ENCODE measurements around the gene PPP4R1.

Gene PPP4R1

GRCh38 chr18:9581667-9582066 lies 32.7 kb downstream of the PPP4R1 start:
- H3K9me3 ChIP-seq (replicated peaks in 1 of 2; ENCODE audit: control insufficient read depth in 2 of 2, insufficient read depth in 1 of 2, low read depth in 1 of 2, low read length in 2 of 2), result peaks cover 4 to 28% of the 10 kb centered on the region in 2 donors
- no CpG with 5 or more reads among the region's 7 CpGs for WGBS, 2 donors (ENCODE audit: extremely low coverage in 2 of 2, insufficient read length in 2 of 2, insufficient replicate concordance in 1 of 2)

DNA sequence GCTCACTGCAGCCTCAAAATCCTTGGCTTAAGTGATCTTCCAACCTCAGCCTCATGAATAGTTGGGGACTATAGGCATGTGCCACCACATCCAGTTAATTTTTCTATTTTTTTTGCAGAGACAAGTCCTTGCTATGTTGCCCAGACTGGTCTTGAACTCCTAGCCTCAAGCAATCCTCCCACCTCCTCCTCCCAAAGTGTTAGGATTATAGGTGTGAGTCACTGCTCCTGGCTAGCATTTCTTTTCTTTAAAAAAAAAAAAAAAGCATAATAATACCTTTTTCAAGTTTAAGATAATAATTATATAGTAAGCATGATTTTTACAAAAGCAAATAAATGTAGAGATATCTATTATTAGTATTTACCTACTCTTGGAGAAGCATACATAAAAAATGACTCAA lies 36.1 kb downstream of the PPP4R1 start:
- Histone ChIP-seq H2BK12ac (ENCODE audit: low read length) (no peak overlapping the region), H4K8ac (ENCODE audit: low read depth, low read length) (no peak overlapping the region), H3K27ac (replicated peaks; ENCODE audit: low read length) (no peak overlapping the region), H3K9me3 (replicated peaks in 1 of 2; ENCODE audit: control insufficient read depth in 2 of 2, insufficient read depth in 1 of 2, low read depth in 1 of 2, low read length in 2 of 2) (peaks cover 4 to 28% of the 10 kb centered on the region in 2 donors), H3K27me3 (ENCODE audit: control insufficient read depth in 3 of 3, insufficient read depth in 3 of 3, low read depth in 1 of 3, low read length in 3 of 3) (no peaks in the 10 kb centered on the region), H3K4me2 (ENCODE audit: insufficient read depth, low read length, poor library complexity, severe bottlenecking) (no peak overlapping the region), H3K23ac (ENCODE audit: low read depth, low read length, poor library complexity) (no peak overlapping the region), H2BK15ac (ENCODE audit: low read length) (no peak overlapping the region), H3K4ac (ENCODE audit: low read length) (no peak overlapping the region), H2BK5ac (ENCODE audit: low read length) (no peak overlapping the region), H2BK120ac (ENCODE audit: low read depth, low read length) (no peak overlapping the region), H3K14ac (ENCODE audit: low read length) (no peak overlapping the region), H3K79me1 (ENCODE audit: low read depth, low read length) (no peaks in the 10 kb centered on the region), H2AFZ (ENCODE audit: low read length) (no peak overlapping the region), H3K4me3 (ENCODE audit: low read length in 2 of 2) (no peak overlapping the region), H3K18ac (ENCODE audit: low read length) (no peak overlapping the region), H3K9ac (ENCODE audit: low read depth, low read length, poor library complexity) (no peak overlapping the region), H3K36me3 (replicated peaks in 1 of 2; ENCODE audit: control insufficient read depth in 2 of 2, insufficient read depth in 2 of 2, low read length in 2 of 2) (peaks cover 11 to 97% of the 10 kb centered on the region in 2 donors), H3K4me1 (ENCODE audit: control insufficient read depth in 2 of 2, insufficient read depth in 1 of 2, low read depth in 1 of 2, low read length in 2 of 2) (no peaks in the 10 kb centered on the region), H4K91ac (ENCODE audit: low read depth, low read length, poor library complexity) (no peak overlapping the region), H2AK5ac (ENCODE audit: low read depth, low read length) (no peak overlapping the region)
- DNase-seq (ENCODE audit: low spot score), result no peak

More at GRCh38 chr18:9581667-9582066, 32.7 kb downstream of the PPP4R1 start:
- H2BK12ac ChIP-seq (ENCODE audit: low read length), result no peak overlapping the region
- DNase-seq (ENCODE audit: low spot score), result no peak
- no peak overlapping the region for H2AFZ ChIP-seq (ENCODE audit: low read length)
- H2BK5ac ChIP-seq (ENCODE audit: low read length), result no peak overlapping the region
- no peak overlapping the region for H2BK120ac ChIP-seq (ENCODE audit: low read depth, low read length)
- no peaks in the 10 kb centered on the region for H3K27me3 ChIP-seq (ENCODE audit: control insufficient read depth in 3 of 3, insufficient read depth in 3 of 3, low read depth in 1 of 3, low read length in 3 of 3)
- H3K4me2 ChIP-seq (ENCODE audit: insufficient read depth, low read length, poor library complexity, severe bottlenecking), result no peak overlapping the region
- no peak overlapping the region for H3K27ac ChIP-seq (replicated peaks; ENCODE audit: low read length)
- H4K91ac ChIP-seq (ENCODE audit: low read depth, low read length, poor library complexity), result no peak overlapping the region
- H4K8ac ChIP-seq (ENCODE audit: low read depth, low read length), result no peak overlapping the region
- H3K14ac ChIP-seq (ENCODE audit: low read length), result no peak overlapping the region
- H3K79me1 ChIP-seq (ENCODE audit: low read depth, low read length), result no peaks in the 10 kb centered on the region
- no peaks in the 10 kb centered on the region for H3K4me1 ChIP-seq (ENCODE audit: control insufficient read depth in 2 of 2, insufficient read depth in 1 of 2, low read depth in 1 of 2, low read length in 2 of 2)
- H3K9ac ChIP-seq (ENCODE audit: low read depth, low read length, poor library complexity), result no peak overlapping the region
- no peak overlapping the region for H2AK5ac ChIP-seq (ENCODE audit: low read depth, low read length)
- peaks cover 9 to 98% of the 10 kb centered on the region in 2 donors for H3K36me3 ChIP-seq (replicated peaks in 1 of 2; ENCODE audit: control insufficient read depth in 2 of 2, insufficient read depth in 2 of 2, low read length in 2 of 2)
- no peak overlapping the region for H3K23ac ChIP-seq (ENCODE audit: low read depth, low read length, poor library complexity)
- no peak overlapping the region for H2BK15ac ChIP-seq (ENCODE audit: low read length)
- no peak overlapping the region for H3K4ac ChIP-seq (ENCODE audit: low read length)
- H3K18ac ChIP-seq (ENCODE audit: low read length), result no peak overlapping the region
- H3K4me3 ChIP-seq (ENCODE audit: low read length in 2 of 2), result no peak overlapping the region

DNA sequence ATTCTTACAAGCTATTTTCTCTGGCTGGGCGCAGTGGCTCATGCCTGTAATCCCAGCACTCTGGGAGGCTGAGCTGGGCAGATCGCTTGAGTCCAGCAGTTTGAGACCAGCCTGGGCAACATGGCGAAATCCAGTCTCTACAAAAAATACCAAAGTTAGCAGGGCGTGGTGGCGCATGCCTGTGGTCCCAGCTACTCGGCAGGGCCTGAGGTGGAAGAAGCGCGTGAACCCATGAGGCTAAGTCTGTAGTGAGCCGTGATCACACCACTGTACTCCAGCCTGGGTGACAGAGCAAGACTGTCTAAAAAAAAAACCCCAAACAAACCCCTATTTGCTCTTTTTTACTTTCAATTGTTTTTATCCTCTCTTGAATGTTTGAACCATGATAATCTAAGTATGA lies 37.0 kb downstream of the PPP4R1 start:
- DNase-seq (ENCODE audit: low spot score), result no peak

DNA sequence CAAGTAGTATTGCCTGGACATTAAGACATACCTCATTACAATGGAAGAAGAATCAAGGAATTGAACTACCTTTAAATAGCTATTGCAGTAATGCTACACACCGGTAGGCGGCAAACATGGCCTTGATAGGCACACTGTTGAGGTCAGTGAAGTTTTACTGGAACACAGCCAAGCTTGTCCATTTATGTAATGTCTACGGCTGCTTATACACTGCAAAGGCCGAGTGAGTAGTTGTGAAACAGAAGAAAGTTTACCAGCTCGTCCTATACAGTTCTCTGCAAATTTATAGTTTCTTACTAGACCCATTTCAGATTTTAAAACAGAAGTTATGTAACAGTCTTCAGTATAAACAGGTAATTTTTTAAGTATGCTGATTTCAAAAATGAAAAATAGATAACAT lies 38.8 kb downstream of the PPP4R1 start:
- H3K79me1 ChIP-seq (ENCODE audit: low read depth, low read length), result no peaks in the 10 kb centered on the region
- H3K4me2 ChIP-seq (ENCODE audit: insufficient read depth, low read length, poor library complexity, severe bottlenecking), result no peak overlapping the region
- H3K4me1 ChIP-seq (ENCODE audit: control insufficient read depth in 2 of 2, insufficient read depth in 1 of 2, low read depth in 1 of 2, low read length in 2 of 2), result no peaks in the 10 kb centered on the region
- no peak overlapping the region for H4K8ac ChIP-seq (ENCODE audit: low read depth, low read length)
- H3K4me3 ChIP-seq (ENCODE audit: low read length in 2 of 2), result no peak overlapping the region
- no peak overlapping the region for H2AK5ac ChIP-seq (ENCODE audit: low read depth, low read length)
- H2BK15ac ChIP-seq (ENCODE audit: low read length), result no peak overlapping the region
- no peak overlapping the region for H2AFZ ChIP-seq (ENCODE audit: low read length)
- no peak overlapping the region for H4K91ac ChIP-seq (ENCODE audit: low read depth, low read length, poor library complexity)
- H3K27me3 ChIP-seq (ENCODE audit: control insufficient read depth in 3 of 3, insufficient read depth in 3 of 3, low read depth in 1 of 3, low read length in 3 of 3), result no peaks in the 10 kb centered on the region
- DNase-seq (ENCODE audit: low spot score), result peak; percentile 39
- H3K4ac ChIP-seq (ENCODE audit: low read length), result no peak overlapping the region
- H3K36me3 ChIP-seq (replicated peaks in 1 of 2; ENCODE audit: control insufficient read depth in 2 of 2, insufficient read depth in 2 of 2, low read length in 2 of 2), result peaks cover 5 to 97% of the 10 kb centered on the region in 2 donors
- no peak overlapping the region for H2BK12ac ChIP-seq (ENCODE audit: low read length)
- H2BK120ac ChIP-seq (ENCODE audit: low read depth, low read length), result no peak overlapping the region
- H2BK5ac ChIP-seq (ENCODE audit: low read length), result no peak overlapping the region
- H3K18ac ChIP-seq (ENCODE audit: low read length), result no peak overlapping the region
- no peak overlapping the region for H3K14ac ChIP-seq (ENCODE audit: low read length)
- no CpG with 5 or more reads among the region's 5 CpGs for WGBS, 2 donors (ENCODE audit: extremely low coverage in 2 of 2, insufficient read length in 2 of 2, insufficient replicate concordance in 1 of 2)
- H3K9me3 ChIP-seq (replicated peaks in 1 of 2; ENCODE audit: control insufficient read depth in 2 of 2, insufficient read depth in 1 of 2, low read depth in 1 of 2, low read length in 2 of 2), result peaks cover 1% of the 10 kb centered on the region in 2 donors
- H3K23ac ChIP-seq (ENCODE audit: low read depth, low read length, poor library complexity), result no peak overlapping the region
- no peak overlapping the region for H3K27ac ChIP-seq (replicated peaks; ENCODE audit: low read length)
- H3K9ac ChIP-seq (ENCODE audit: low read depth, low read length, poor library complexity), result no peak overlapping the region

More for the DNA sequence above, 37.0 kb downstream of the PPP4R1 start:
- Histone ChIP-seq H2BK5ac (ENCODE audit: low read length) (no peak overlapping the region), H3K36me3 (replicated peaks in 1 of 2; ENCODE audit: control insufficient read depth in 2 of 2, insufficient read depth in 2 of 2, low read length in 2 of 2) (peaks cover 11 to 97% of the 10 kb centered on the region in 2 donors), H3K18ac (ENCODE audit: low read length) (no peak overlapping the region), H3K23ac (ENCODE audit: low read depth, low read length, poor library complexity) (no peak overlapping the region), H3K4me1 (ENCODE audit: control insufficient read depth in 2 of 2, insufficient read depth in 1 of 2, low read depth in 1 of 2, low read length in 2 of 2) (no peaks in the 10 kb centered on the region), H2AK5ac (ENCODE audit: low read depth, low read length) (no peak overlapping the region), H3K79me1 (ENCODE audit: low read depth, low read length) (no peaks in the 10 kb centered on the region), H3K14ac (ENCODE audit: low read length) (no peak overlapping the region), H2BK15ac (ENCODE audit: low read length) (no peak overlapping the region), H3K4ac (ENCODE audit: low read length) (no peak overlapping the region), H3K4me2 (ENCODE audit: insufficient read depth, low read length, poor library complexity, severe bottlenecking) (no peak overlapping the region), H3K9ac (ENCODE audit: low read depth, low read length, poor library complexity) (no peak overlapping the region), H3K27ac (replicated peaks; ENCODE audit: low read length) (no peak overlapping the region), H3K9me3 (replicated peaks in 1 of 2; ENCODE audit: control insufficient read depth in 2 of 2, insufficient read depth in 1 of 2, low read depth in 1 of 2, low read length in 2 of 2) (peaks cover 4 to 19% of the 10 kb centered on the region in 2 donors), H2AFZ (ENCODE audit: low read length) (no peak overlapping the region), H4K91ac (ENCODE audit: low read depth, low read length, poor library complexity) (no peak overlapping the region), H3K27me3 (ENCODE audit: control insufficient read depth in 3 of 3, insufficient read depth in 3 of 3, low read depth in 1 of 3, low read length in 3 of 3) (no peaks in the 10 kb centered on the region), H4K8ac (ENCODE audit: low read depth, low read length) (no peak overlapping the region), H3K4me3 (ENCODE audit: low read length in 2 of 2) (no peak overlapping the region), H2BK120ac (ENCODE audit: low read depth, low read length) (no peak overlapping the region), H2BK12ac (ENCODE audit: low read length) (no peak overlapping the region)
- no CpG with 5 or more reads among the region's 9 CpGs for WGBS, 2 donors (ENCODE audit: extremely low coverage in 2 of 2, insufficient read length in 2 of 2, insufficient replicate concordance in 1 of 2)

Data from neuronal stem cell (in vitro differentiated cells).